SK-N-MC (cell line): ENCODE data around the gene BACH2.

Experiments
- DNase-seq: peaks from one replicate; pipeline ENCODE4 v3.0.0-alpha.2; 2011; ENCODE audit warnings: low read depth, low spot score
- H3K27ac ChIP-seq: fragments of 200-600 bp; sonication (generic); 2 replicates; pipeline ENCODE4 v1.5.1; 2016; ENCODE audit warnings: mixed run types
- H3K36me3 ChIP-seq: fragments of 200-600 bp; sonication (generic); 2 replicates; pipeline ENCODE4 v1.6.1; 2017; ENCODE audit warnings: antibody characterized with exemption, low read length, mixed read lengths; ENCODE audit not compliant: insufficient read depth
- H3K4me3 ChIP-seq: fragments of 200-600 bp; sonication (generic); 2 replicates; pipeline ENCODE4 v1.5.1; 2016
- H3K9ac ChIP-seq: fragments of 200-600 bp; sonication (generic); 2 replicates; pipeline ENCODE4 v1.8.0; 2017; ENCODE audit warnings: mixed run types, mixed read lengths; ENCODE audit not compliant: insufficient read length
- H3K9me3 ChIP-seq: fragments of 200-600 bp; sonication (generic); 2 replicates; pipeline ENCODE4 v1.6.1; 2017; ENCODE audit warnings: low read depth, mild to moderate bottlenecking, antibody characterized with exemption, low read length, moderate library complexity, mixed read lengths
- EZH2 ChIP-seq: fragments of 200-600 bp; sonication (generic); IDR thresholded peaks from one replicate; pipeline ENCODE4 v1.6.1; 2017; ENCODE audit warnings: antibody characterized with exemption
- FOXP2 ChIP-seq: optimal IDR thresholded peaks from 2 replicates; pipeline ENCODE3; 2011; ENCODE audit warnings: mild to moderate bottlenecking, moderate library complexity; ENCODE audit not compliant: insufficient read depth; ENCODE audit errors: extremely low read length, control extremely low read depth
- POLR2AphosphoS5 ChIP-seq: IDR thresholded peaks from 2 replicates; pipeline ENCODE4 v1.6.1; 2012; ENCODE audit warnings: mild to moderate bottlenecking, low read depth, low read length, borderline replicate concordance

BACH2 gene

GRCh38 chr6:90305800-90306448 lies 9.3 kb upstream of the BACH2 start:
- H3K4me3 ChIP-seq, result no peak overlapping the region
- no peaks in the 10 kb centered on the region for H3K36me3 ChIP-seq
- H3K9me3 ChIP-seq, result no peaks in the 10 kb centered on the region
- no peak overlapping the region for H3K9ac ChIP-seq
- DNase-seq, result no peak
- H3K27ac ChIP-seq, result no peak overlapping the region
- TF ChIP-seq FOXP2, result no peak
- no peak for TF ChIP-seq EZH2
- no peak for TF ChIP-seq POLR2AphosphoS5

- no peak overlapping the region for H3K27ac ChIP-seq
- H3K36me3 ChIP-seq, result no peaks in the 10 kb centered on the region
- TF ChIP-seq FOXP2 (no peak), EZH2 (no peak), POLR2AphosphoS5 (no peak)
Observed at GRCh38 chr6:90304308-90304707, 7.7 kb upstream of the BACH2 start.

GRCh38 chr6:90303039-90303438 lies 6.4 kb upstream of the BACH2 start:
- DNase-seq, result no peak
- H3K27ac ChIP-seq, result no peak overlapping the region
- TF ChIP-seq POLR2AphosphoS5, result no peak
- TF ChIP-seq EZH2, result no peak
- no peak for TF ChIP-seq FOXP2
- no peaks in the 10 kb centered on the region for H3K9me3 ChIP-seq
- H3K36me3 ChIP-seq, result no peaks in the 10 kb centered on the region
- H3K4me3 ChIP-seq, result no peak overlapping the region
- H3K9ac ChIP-seq, result no peak overlapping the region

More at GRCh38 chr6:90304308-90304707, 7.7 kb upstream of the BACH2 start:
- Histone ChIP-seq H3K9me3 (no peaks in the 10 kb centered on the region), H3K4me3 (no peak overlapping the region), H3K9ac (no peak overlapping the region)
- no peak for DNase-seq

GRCh38 chr6:90302320-90302719 lies 5.7 kb upstream of the BACH2 start:
- no peak overlapping the region for H3K9ac ChIP-seq
- no peaks in the 10 kb centered on the region for H3K36me3 ChIP-seq
- no peaks in the 10 kb centered on the region for H3K9me3 ChIP-seq
- DNase-seq, result no peak
- TF ChIP-seq EZH2, result no peak
- no peak for TF ChIP-seq POLR2AphosphoS5
- no peak for TF ChIP-seq FOXP2
- H3K4me3 ChIP-seq, result no peak overlapping the region
- H3K27ac ChIP-seq, result no peak overlapping the region

- Histone ChIP-seq H3K36me3 (no peaks in the 10 kb centered on the region), H3K9ac (no peak overlapping the region), H3K4me3 (no peak overlapping the region), H3K27ac (no peak overlapping the region), H3K9me3 (no peaks in the 10 kb centered on the region)
- DNase-seq, result no peak
- TF ChIP-seq FOXP2 (no peak), EZH2 (no peak), POLR2AphosphoS5 (no peak)
Observed at GRCh38 chr6:90301816-90302215, 5.2 kb upstream of the BACH2 start.

GRCh38 chr6:90298459-90299053 lies 1.9 kb upstream of the BACH2 start:
- no peak overlapping the region for H3K9ac ChIP-seq
- DNase-seq, result no peak
- H3K27ac ChIP-seq, result no peak overlapping the region
- H3K36me3 ChIP-seq, result no peaks in the 10 kb centered on the region
- H3K9me3 ChIP-seq, result no peaks in the 10 kb centered on the region
- TF ChIP-seq POLR2AphosphoS5 (no peak), FOXP2 (no peak), EZH2 (no peak)
- H3K4me3 ChIP-seq, result no peak overlapping the region

- TF ChIP-seq POLR2AphosphoS5 (no peak), EZH2 (no peak), FOXP2 (no peak)
- no peak overlapping the region for H3K9ac ChIP-seq
- H3K27ac ChIP-seq, result no peak overlapping the region
- no peaks in the 10 kb centered on the region for H3K9me3 ChIP-seq
- no peak overlapping the region for H3K4me3 ChIP-seq
- DNase-seq, result no peak
- no peaks in the 10 kb centered on the region for H3K36me3 ChIP-seq
Observed at GRCh38 chr6:90297867-90298381, 1.3 kb upstream of the BACH2 start.

GRCh38 chr6:90297115-90297866 lies 648 bp upstream of the BACH2 start:
- no peaks in the 10 kb centered on the region for H3K36me3 ChIP-seq
- DNase-seq, result no peak
- TF ChIP-seq POLR2AphosphoS5 (no peak), EZH2 (no peak), FOXP2 (no peak)
- H3K9me3 ChIP-seq, result no peaks in the 10 kb centered on the region
- H3K4me3 ChIP-seq, result peak overlapping the region; percentile 53
- H3K9ac ChIP-seq, result no peak overlapping the region
- no peak overlapping the region for H3K27ac ChIP-seq
